Measurements from ENCODE around the gene NFIX.

NFIX gene

GRCh38 chr19:12991296-12991695, 4.0 kb upstream of the NFIX start:
- no peak for DNase-seq

GRCh38 chr19:12992729-12993128, 2.5 kb upstream of the NFIX start:
- DNase-seq: no peak

GRCh38 chr19:12993562-12993961, 1.7 kb upstream of the NFIX start:
- DNase-seq: no peak

GRCh38 chr19:12995596-12996405, 526 bp downstream of the NFIX start:
- no peak for DNase-seq

- DNase-seq: no peak
Observed at GRCh38 chr19:12996406-12997094, 1.3 kb downstream of the NFIX start.

- no peak for DNase-seq
Observed at GRCh38 chr19:12997179-12997966, 2.1 kb downstream of the NFIX start.

GRCh38 chr19:12997967-12998940, 3.0 kb downstream of the NFIX start:
- no peak for DNase-seq

GRCh38 chr19:13001166-13001501, 5.9 kb downstream of the NFIX start:
- no peak for DNase-seq

GRCh38 chr19:13001502-13002165, 6.4 kb downstream of the NFIX start:
- no peak for DNase-seq

- no peak for DNase-seq
Observed at GRCh38 chr19:13002166-13002898, 7.1 kb downstream of the NFIX start.

GRCh38 chr19:13003081-13003480, 7.8 kb downstream of the NFIX start:
- DNase-seq: no peak

- no peak for DNase-seq
Observed at GRCh38 chr19:13004273-13004672, 9.0 kb downstream of the NFIX start.

GRCh38 chr19:13005253-13005652, 10.0 kb downstream of the NFIX start:
- no peak for DNase-seq

GRCh38 chr19:13005861-13006370, 10.6 kb downstream of the NFIX start:
- DNase-seq: no peak

- no peak for DNase-seq
Observed at GRCh38 chr19:13006431-13007281, 11.4 kb downstream of the NFIX start.

GRCh38 chr19:13007292-13008045, 12.2 kb downstream of the NFIX start:
- no peak for DNase-seq

- no peak for DNase-seq
Observed at GRCh38 chr19:13008926-13009787, 13.9 kb downstream of the NFIX start.

All from NCI-H2107 (cell line).